H1 (cell line): ENCODE data around the gene GYPC. TPM values are rescaled to one million over a fixed set of nuclear protein-coding genes. Genes with fewer than 3 reads are reported as not detected.

ENCODE experiments used
- CTCF ChIA-PET: fragments of 300-600 bp; sonication (Branson Sonifier 250); formaldehyde crosslinking; loops from one replicate; lab custom pipeline; 2021; ENCODE audit not compliant: partially characterized antibody; lab: Charles Lee
- POLR2A ChIA-PET: fragments of 300-600 bp; sonication (Branson Sonifier 250); formaldehyde crosslinking; loops from one replicate; lab custom pipeline; 2021; ENCODE audit warnings: inconsistent platforms; ENCODE audit not compliant: partially characterized antibody; lab: Charles Lee
- DNase-seq, 2 experiments: peaks; one replicate each; pipeline versions ENCODE4 v3.0.0 to v3.0.0-alpha.2; 2010 to 2022; ENCODE audit warnings: low spot score in 2 of 2, low read depth in 1 of 2, mixed read lengths in 1 of 2
- FAIRE-seq: peaks from 2 replicates; lab custom pipeline; 2011; peaks lifted over from hg19 to GRCh38; lab: Jason Lieb, UNC
- H2AFZ ChIP-seq: 2 replicates; pipeline ENCODE4 v1.8.1; 2012; ENCODE audit warnings: low read length, inconsistent platforms
- H2AK5ac ChIP-seq: 2 replicates; pipeline ENCODE4 v1.6.1; 2013; ENCODE audit warnings: low read depth, low read length
- H2BK120ac ChIP-seq: replicated peaks from 2 replicates; pipeline ENCODE3; 2013; ENCODE audit warnings: low read depth, low read length, inconsistent platforms
- H2BK12ac ChIP-seq: 2 replicates; pipeline ENCODE4 v1.6.1; 2013; ENCODE audit warnings: low read depth, low read length
- H2BK15ac ChIP-seq: 2 replicates; pipeline ENCODE4 v1.6.1; 2013; ENCODE audit warnings: low read length
- H2BK20ac ChIP-seq: 2 replicates; pipeline ENCODE4 v1.6.1; 2013; ENCODE audit warnings: low read length
- H2BK5ac ChIP-seq: 2 replicates; pipeline ENCODE4 v1.6.1; 2013; ENCODE audit warnings: low read depth, low read length
- H3K14ac ChIP-seq: 2 replicates; pipeline ENCODE4 v1.6.1; 2013; ENCODE audit warnings: inconsistent platforms; ENCODE audit not compliant: insufficient read length
- H3K18ac ChIP-seq: 2 replicates; pipeline ENCODE4 v1.6.1; 2013; ENCODE audit warnings: low read length; ENCODE audit errors: extremely low read depth
- H3K23ac ChIP-seq: 2 replicates; pipeline ENCODE4 v1.6.1; 2013; ENCODE audit warnings: inconsistent platforms; ENCODE audit not compliant: insufficient read length
- H3K23me2 ChIP-seq: 2 replicates; pipeline ENCODE4 v1.6.1; 2013; ENCODE audit warnings: low read depth, low read length
- H3K27ac ChIP-seq: 2 replicates; pipeline ENCODE4 v1.6.1; 2011; ENCODE audit warnings: low read depth, low read length, inconsistent platforms
- H3K27me3 ChIP-seq, 4 experiments: replicated peaks in 1 of 4; 1 replicate in 1 of 4; 2 replicates in 3 of 4; pipeline versions ENCODE4 v1.6.1 to v1.8.1; 2011 to 2013; ENCODE audit warnings: low read length in 3 of 4, mild to moderate bottlenecking in 3 of 4, inconsistent platforms in 2 of 4, mixed read lengths in 2 of 4, moderate library complexity in 1 of 4; ENCODE audit not compliant: control insufficient read depth in 3 of 4, insufficient read depth in 3 of 4; ENCODE audit errors: extremely low read depth in 1 of 4
- H3K36me3 ChIP-seq, 4 experiments: 2 replicates each; pipeline versions ENCODE4 v1.6.1 to v1.8.1; 2011 to 2013; ENCODE audit warnings: mild to moderate bottlenecking in 4 of 4, low read length in 3 of 4, moderate library complexity in 2 of 4, control low read depth in 1 of 4, inconsistent platforms in 1 of 4; ENCODE audit not compliant: insufficient read depth in 4 of 4, control insufficient read depth in 2 of 4
- H3K4ac ChIP-seq: replicated peaks from 2 replicates; pipeline ENCODE3; 2013; ENCODE audit warnings: low read length, low read depth, mixed read lengths, inconsistent platforms; ENCODE audit not compliant: insufficient read length
- H3K4me1 ChIP-seq, 4 experiments: replicated peaks in 1 of 4; 1 replicate in 1 of 4; 2 replicates in 3 of 4; pipeline versions ENCODE4 v1.6.1 to v1.8.1; 2011 to 2013; ENCODE audit warnings: low read length in 3 of 4, inconsistent platforms in 2 of 4, mixed read lengths in 1 of 4; ENCODE audit not compliant: insufficient read depth in 4 of 4, control insufficient read depth in 3 of 4
- H3K4me2 ChIP-seq, 2 experiments: 2 replicates each; pipeline versions ENCODE4 v1.6.1 to v1.8.1; 2011 to 2013; ENCODE audit warnings: low read depth in 2 of 2, low read length in 2 of 2, control low read depth in 1 of 2, inconsistent platforms in 1 of 2, mild to moderate bottlenecking in 1 of 2; ENCODE audit not compliant: insufficient read depth in 1 of 2
- H3K4me3 ChIP-seq, 4 experiments: fragments of 200-600, 300-600 bp in 1 of 4; sonication (generic), shearing (Covaris generic), sonication (Bioruptor Twin) in 1 of 4; 2 replicates each; pipeline versions ENCODE4 v1.5.1 to v1.8.1; 2011 to 2016; ENCODE audit warnings: low read length in 4 of 4, low read depth in 3 of 4, control low read depth in 2 of 4, inconsistent platforms in 2 of 4, mild to moderate bottlenecking in 2 of 4, mixed read lengths in 1 of 4, moderate library complexity in 1 of 4; ENCODE audit not compliant: insufficient read depth in 2 of 4; ENCODE audit errors: extremely low read depth in 1 of 4
- H3K56ac ChIP-seq: replicated peaks from 2 replicates; pipeline ENCODE3; 2013; ENCODE audit warnings: low read depth, mild to moderate bottlenecking, mixed read lengths, low read length, inconsistent platforms; ENCODE audit not compliant: insufficient read length
- H3K79me1 ChIP-seq: 2 replicates; pipeline ENCODE4 v1.6.1; 2013; ENCODE audit warnings: low read depth, low read length, control low read depth
- H3K79me2 ChIP-seq, 2 experiments: 2 replicates each; pipeline versions ENCODE4 v1.6.1 to v1.8.1; 2012 to 2013; ENCODE audit warnings: low read length in 2 of 2, mild to moderate bottlenecking in 2 of 2, inconsistent platforms in 1 of 2; ENCODE audit not compliant: insufficient read depth in 2 of 2, control insufficient read depth in 1 of 2
- H3K9ac ChIP-seq, 4 experiments: replicated peaks in 1 of 4; 1 replicate in 1 of 4; 2 replicates in 3 of 4; pipeline versions ENCODE4 v1.6.1 to v1.8.1; 2011 to 2013; ENCODE audit warnings: low read depth in 3 of 4, low read length in 3 of 4, control low read depth in 2 of 4, mild to moderate bottlenecking in 2 of 4, moderate library complexity in 2 of 4, inconsistent platforms in 1 of 4; ENCODE audit errors: extremely low read depth in 1 of 4
- H3K9me3 ChIP-seq, 2 experiments: 2 replicates each; pipeline versions ENCODE4 v1.6.1 to v1.8.1; 2012 to 2013; ENCODE audit warnings: mild to moderate bottlenecking in 2 of 2, moderate library complexity in 2 of 2, control low read depth in 1 of 2, inconsistent platforms in 1 of 2, low read depth in 1 of 2, low read length in 1 of 2, mixed read lengths in 1 of 2; ENCODE audit not compliant: insufficient read depth in 2 of 2
- H4K20me1 ChIP-seq, 2 experiments: replicated peaks in 1 of 2; 2 replicates each; pipeline versions ENCODE3 to v1.8.1; 2011 to 2013; ENCODE audit warnings: inconsistent platforms in 2 of 2, low read length in 2 of 2, mild to moderate bottlenecking in 1 of 2; ENCODE audit not compliant: insufficient read depth in 2 of 2, control insufficient read depth in 1 of 2
- H4K5ac ChIP-seq: 2 replicates; pipeline ENCODE4 v1.6.1; 2013; ENCODE audit warnings: low read length, low read depth, mixed read lengths, inconsistent platforms; ENCODE audit not compliant: insufficient read length
- H4K8ac ChIP-seq: 2 replicates; pipeline ENCODE4 v1.8.0; 2013; ENCODE audit warnings: mild to moderate bottlenecking, moderate library complexity, low read length, inconsistent platforms; ENCODE audit not compliant: insufficient read depth; ENCODE audit errors: extremely low read depth
- H4K91ac ChIP-seq: replicated peaks from 2 replicates; pipeline ENCODE3; 2013; ENCODE audit warnings: low read length, mixed read lengths, inconsistent platforms; ENCODE audit not compliant: insufficient read length
- ATF2 ChIP-seq: IDR thresholded peaks from 2 replicates; pipeline ENCODE4 v1.6.1; 2012; ENCODE audit warnings: low read length, inconsistent platforms
- CBX5 ChIP-seq: fragments of 300-800, 300-1000 bp; sonication (generic); IDR thresholded peaks from 2 replicates; pipeline ENCODE4 v1.7.1; 2016; ENCODE audit warnings: antibody characterized with exemption, low read length, low read depth
- CHD2 ChIP-seq: IDR thresholded peaks from 2 replicates; pipeline ENCODE4 v1.6.1; 2012; ENCODE audit warnings: low read length, improper control_type of control experiment
- HDAC6 ChIP-seq: IDR thresholded peaks from one replicate; pipeline ENCODE4 v1.7.1; 2012; ENCODE audit warnings: low read depth, mild to moderate bottlenecking, inconsistent platforms, low read length, moderate library complexity
- JUN ChIP-seq: IDR thresholded peaks from 2 replicates; pipeline ENCODE4 v1.6.1; 2011; ENCODE audit warnings: low read depth, mild to moderate bottlenecking, improper control_type of control experiment, low read length
- KDM4A ChIP-seq: IDR thresholded peaks from one replicate; pipeline ENCODE4 v1.7.1; 2012; ENCODE audit warnings: low read depth, mild to moderate bottlenecking, moderate library complexity, low read length, inconsistent platforms; ENCODE audit not compliant: severe bottlenecking
- MAX ChIP-seq: IDR thresholded peaks from 2 replicates; pipeline ENCODE4 v1.6.1; 2012; ENCODE audit warnings: inconsistent platforms
- POU5F1 ChIP-seq: IDR thresholded peaks from 2 replicates; pipeline ENCODE4 v1.6.1; 2011; ENCODE audit warnings: low read depth, mild to moderate bottlenecking, low read length, moderate library complexity
- SIN3A ChIP-seq, 2 experiments: IDR thresholded peaks in 1 of 2; conservative IDR thresholded peaks in 1 of 2; 2 replicates each; pipeline ENCODE4 v1.6.1; 2011 to 2012; ENCODE audit warnings: low read length in 2 of 2, improper control_type of control experiment in 1 of 2, low read depth in 1 of 2, mild to moderate bottlenecking in 1 of 2
- SP1 ChIP-seq: IDR thresholded peaks from 2 replicates; pipeline ENCODE4 v1.6.1; 2011; ENCODE audit warnings: low read depth, low read length
- SP4 ChIP-seq: IDR thresholded peaks from 2 replicates; pipeline ENCODE4 v1.6.1; 2012; ENCODE audit warnings: low read length, inconsistent platforms
- SRF ChIP-seq: IDR thresholded peaks from 2 replicates; pipeline ENCODE4 v1.6.1; 2011; ENCODE audit warnings: mild to moderate bottlenecking, low read depth, low read length, moderate library complexity
- WGBS, 2 experiments: shearing (Covaris generic) in 1 of 2; methylation state at CpG; one replicate each; pipeline versions ENCODE4 v1.1.6 to v1.1.7; 2013 to 2015; ENCODE audit warnings: low lambda C conversion rate in 2 of 2, mixed read lengths in 2 of 2, inconsistent platforms in 1 of 2, low coverage in 1 of 2, missing lambda C conversion rate in 1 of 2; ENCODE audit not compliant: insufficient replicate concordance in 2 of 2, insufficient coverage in 1 of 2, insufficient read length in 1 of 2; ENCODE audit errors: extremely low coverage in 1 of 2, missing lambda C conversion rate in 1 of 2; 5-methylcytosine and 5-hydroxymethylcytosine counted together
- polyA plus RNA-seq, 7 experiments: library from polyadenylated mRNA; depleted of rRNA in 3 of 7; stranded (reverse) in 5 of 7; unstranded in 2 of 7; fragments of >200 nt in 5 of 7; fragments of 200-250 nt in 2 of 7; gene quantifications; 1 replicate in 5 of 7; 2 replicates in 1 of 7; 4 replicates in 1 of 7; pipeline versions ENCODE4 v1.2.1 to v1.2.3, GENCODE V29; 2011 to 2013; ENCODE audit warnings: missing spikeins in 2 of 7, mixed read lengths in 2 of 7
- total RNA-seq: library from RNA; stranded (reverse); fragmentation: NEBNext Ultra II Directional; extraction: Animal tissue kit (Norgen Biotek cat#: 25700); gene quantifications from 2 replicates; pipeline ENCODE4 v1.2.1, GENCODE V29; 2021

The GYPC gene
- total and polyA plus RNA-seq, 2 of the 8 experiments (the other 6 are each of a cell fraction or from before 2014, with no cell fraction given), result 26.8 to 53.6 TPM

GRCh38 chr2:126723281-126723815 lies 67.4 kb downstream of the GYPC start:
- DNase-seq (no peak), FAIRE-seq (no peak)
- Histone ChIP-seq H3K4me1 (no peaks in the 10 kb centered on the region), H2AK5ac (no peak overlapping the region), H2BK12ac (no peak overlapping the region), H2BK20ac (no peak overlapping the region), H3K27me3 (no peaks in the 10 kb centered on the region), H3K9ac (no peak overlapping the region), H3K36me3 (no peaks in the 10 kb centered on the region), H3K4me2 (no peak overlapping the region), H4K8ac (no peak overlapping the region), H4K5ac (no peak overlapping the region), H3K14ac (no peak overlapping the region), H3K23ac (no peak overlapping the region), H3K4ac (no peak overlapping the region), H4K91ac (no peak overlapping the region), H3K4me3 (no peak overlapping the region), H3K79me2 (no peaks in the 10 kb centered on the region), H4K20me1 (no peaks in the 10 kb centered on the region), H2BK5ac (no peak overlapping the region), H3K27ac (no peak overlapping the region), H3K56ac (no peak overlapping the region), H3K9me3 (0 out of 4 replicates have a peak, but pooled peaks cover 0 to 2% of the 10 kb centered on the region in 2 experiments), H3K23me2 (no peaks in the 10 kb centered on the region; the same call in 1 of the 2 replicates), H2BK120ac (no peak overlapping the region), H3K18ac (no peak overlapping the region), H2AFZ (no peak overlapping the region), H2BK15ac (no peak overlapping the region), H3K79me1 (no peaks in the 10 kb centered on the region)
- ChIA-PET POLR2A (no interaction called here), CTCF (interaction anchor here (0.6 kb wide), 1 partner anchor 90 kb away, joined by 3 read pairs; no protein-coding TSS in a partner anchor)
- WGBS, 2 experiments, result 97% methylated on average over 2 of the region's 2 CpGs; no CpG with 5 or more reads in 1 of the 2 experiments
- TF ChIP-seq HDAC6 (no peak), JUN (no peak), KDM4A (no peak), SIN3A (conservative IDR thresholded peaks at IDR 0.05 in 1 of 2, IDR thresholded peaks at IDR 0.05 in 1 of 2; ENCODE audit: low read depth in 1 of 2, low read length in 2 of 2) (no peak), SP1 (no peak), ATF2 (no peak), SRF (no peak), CHD2 (no peak), CBX5 (no peak), SP4 (no peak), MAX (no peak), POU5F1 (no peak)
